ENCODE measurements around the gene BTNL9. TPM values are rescaled to one million over a fixed set of nuclear protein-coding genes. Genes with fewer than 3 reads are reported as not detected.
"Not testable (repeated sequence)": the region's sequence is repeated elsewhere in the genome, so short reads cannot be mapped to it uniquely, and the experiment has no call there.

The BTNL9 gene
- total RNA-seq, 1 donor from 2014 or later = 9.9 TPM

DNA sequence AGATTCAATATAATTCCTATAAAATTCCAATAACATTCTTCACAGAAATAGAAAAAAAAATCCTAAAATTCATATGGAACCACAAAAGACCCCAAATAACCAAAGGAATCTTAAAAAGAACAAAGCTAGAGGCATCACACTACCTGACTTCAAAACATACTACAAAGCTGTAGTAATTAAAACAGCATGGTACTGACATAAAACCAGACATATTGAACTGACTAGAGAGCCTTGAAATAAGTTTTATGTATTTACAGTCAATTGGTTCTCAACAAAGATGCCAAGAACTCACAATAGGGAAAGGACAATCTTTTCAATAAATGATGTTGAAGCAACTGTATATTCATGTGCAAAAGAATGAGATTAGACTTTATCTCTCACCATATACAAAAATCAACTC, 36.9 kb downstream of the BTNL9 start:
- no peaks in the 10 kb centered on the region for H3K36me3 ChIP-seq (ENCODE audit: control insufficient read depth in 3 of 3, insufficient read depth in 3 of 3, low read length in 3 of 3)
- H3K4me3 ChIP-seq (ENCODE audit: low read length in 3 of 3) = no peak overlapping the region
- H3K4me1 ChIP-seq (ENCODE audit: control insufficient read depth in 3 of 3, insufficient read depth in 3 of 3, low read length in 3 of 3) = no peaks in the 10 kb centered on the region
- H3K27me3 ChIP-seq (ENCODE audit: control insufficient read depth in 3 of 3, insufficient read depth in 3 of 3, low read length in 3 of 3) = peaks cover 0 to 5% (median 4%) of the 10 kb centered on the region in 3 donors
- peaks cover 0 to 2% (median 2%) of the 10 kb centered on the region in 3 donors for H3K9me3 ChIP-seq (ENCODE audit: control insufficient read depth in 3 of 3, low read length in 3 of 3)
- no peak overlapping the region for H3K27ac ChIP-seq (ENCODE audit: low read depth, low read length)
- H3K9ac ChIP-seq (ENCODE audit: low read depth in 1 of 3, low read length in 3 of 3) = no peak overlapping the region

GRCh38 chr5:181081989-181082388, 41.9 kb downstream of the BTNL9 start:
- H3K9me3 ChIP-seq (ENCODE audit: control insufficient read depth in 3 of 3, low read length in 3 of 3) = peaks cover 0 to 2% (median 0%) of the 10 kb centered on the region in 3 donors
- H3K9ac ChIP-seq (ENCODE audit: low read depth in 1 of 3, low read length in 3 of 3) = no peak overlapping the region
- no peak overlapping the region for H3K4me3 ChIP-seq (ENCODE audit: low read length in 3 of 3)
- H3K4me1 ChIP-seq (ENCODE audit: control insufficient read depth in 3 of 3, insufficient read depth in 3 of 3, low read length in 3 of 3) = no peaks in the 10 kb centered on the region
- no peak overlapping the region for H3K27ac ChIP-seq (ENCODE audit: low read depth, low read length)
- H3K36me3 ChIP-seq (ENCODE audit: control insufficient read depth in 3 of 3, insufficient read depth in 3 of 3, low read length in 3 of 3) = no peaks in the 10 kb centered on the region
- peaks cover 6 to 12% (median 9%) of the 10 kb centered on the region in 3 donors for H3K27me3 ChIP-seq (ENCODE audit: control insufficient read depth in 3 of 3, insufficient read depth in 3 of 3, low read length in 3 of 3)

DNA sequence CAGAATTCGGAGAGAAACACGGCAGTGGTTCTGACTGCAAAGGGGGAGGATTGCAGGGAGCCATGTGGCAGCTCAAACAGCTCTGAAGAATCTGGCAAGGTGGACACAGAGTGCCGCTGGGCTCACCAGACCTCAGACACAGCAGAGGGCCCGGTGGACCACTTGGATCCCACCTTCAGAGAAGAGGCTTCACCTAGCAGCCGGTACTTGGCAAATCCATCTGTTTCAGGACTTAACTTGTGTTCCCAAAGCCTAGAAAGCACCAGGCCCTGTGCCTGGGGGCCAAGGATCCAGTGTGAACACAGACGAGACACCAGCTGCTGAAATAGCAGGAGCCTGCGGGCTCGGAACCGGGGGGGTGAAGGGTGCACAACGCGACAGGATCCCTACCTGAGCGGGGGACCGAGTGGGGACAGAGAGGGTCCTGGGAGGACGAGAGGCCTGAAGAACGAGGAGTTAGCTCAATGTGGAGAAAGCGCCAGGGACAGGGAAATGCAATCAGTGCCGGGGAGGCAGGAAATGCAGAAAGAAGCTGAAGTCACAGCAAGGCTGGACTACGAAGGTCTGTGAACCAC, 44.6 kb downstream of the BTNL9 start:
- Histone ChIP-seq H3K4me3 (ENCODE audit: low read length in 3 of 3) (no peak overlapping the region), H3K9ac (ENCODE audit: low read depth in 1 of 3, low read length in 3 of 3) (no peak overlapping the region), H3K9me3 (ENCODE audit: control insufficient read depth in 3 of 3, low read length in 3 of 3) (peaks cover 0 to 2% (median 0%) of the 10 kb centered on the region in 3 donors), H3K27me3 (ENCODE audit: control insufficient read depth in 3 of 3, insufficient read depth in 3 of 3, low read length in 3 of 3) (peaks cover 6 to 14% (median 9%) of the 10 kb centered on the region in 3 donors), H3K27ac (ENCODE audit: low read depth, low read length) (no peak overlapping the region), H3K4me1 (ENCODE audit: control insufficient read depth in 3 of 3, insufficient read depth in 3 of 3, low read length in 3 of 3) (no peaks in the 10 kb centered on the region), H3K36me3 (ENCODE audit: control insufficient read depth in 3 of 3, insufficient read depth in 3 of 3, low read length in 3 of 3) (no peaks in the 10 kb centered on the region)

- Histone ChIP-seq H3K36me3 (ENCODE audit: control insufficient read depth in 3 of 3, insufficient read depth in 3 of 3, low read length in 3 of 3) (no peaks in the 10 kb centered on the region), H3K9ac (ENCODE audit: low read depth in 1 of 3, low read length in 3 of 3) (no peak overlapping the region), H3K27ac (ENCODE audit: low read depth, low read length) (no peak overlapping the region), H3K4me1 (ENCODE audit: control insufficient read depth in 3 of 3, insufficient read depth in 3 of 3, low read length in 3 of 3) (no peaks in the 10 kb centered on the region), H3K4me3 (ENCODE audit: low read length in 3 of 3) (no peak overlapping the region), H3K27me3 (ENCODE audit: control insufficient read depth in 3 of 3, insufficient read depth in 3 of 3, low read length in 3 of 3) (peaks cover 6 to 14% (median 7%) of the 10 kb centered on the region in 3 donors), H3K9me3 (ENCODE audit: control insufficient read depth in 3 of 3, low read length in 3 of 3) (peaks cover 0 to 2% (median 0%) of the 10 kb centered on the region in 3 donors)
These were observed 46.2 kb downstream of the BTNL9 start for GRCh38 chr5:181086026-181086883.

- Histone ChIP-seq H3K9me3 (ENCODE audit: control insufficient read depth in 3 of 3, low read length in 3 of 3) (no peaks in the 10 kb centered on the region), H3K27me3 (ENCODE audit: control insufficient read depth in 3 of 3, insufficient read depth in 3 of 3, low read length in 3 of 3) (peaks cover 5 to 12% (median 6%) of the 10 kb centered on the region in 3 donors), H3K27ac (ENCODE audit: low read depth, low read length) (no peak overlapping the region), H3K36me3 (ENCODE audit: control insufficient read depth in 3 of 3, insufficient read depth in 3 of 3, low read length in 3 of 3) (no peaks in the 10 kb centered on the region), H3K9ac (ENCODE audit: low read depth in 1 of 3, low read length in 3 of 3) (no peak overlapping the region), H3K4me3 (ENCODE audit: low read length in 3 of 3) (no peak overlapping the region), H3K4me1 (ENCODE audit: control insufficient read depth in 3 of 3, insufficient read depth in 3 of 3, low read length in 3 of 3) (no peaks in the 10 kb centered on the region)
These were observed 46.8 kb downstream of the BTNL9 start for GRCh38 chr5:181086884-181087205.

DNA sequence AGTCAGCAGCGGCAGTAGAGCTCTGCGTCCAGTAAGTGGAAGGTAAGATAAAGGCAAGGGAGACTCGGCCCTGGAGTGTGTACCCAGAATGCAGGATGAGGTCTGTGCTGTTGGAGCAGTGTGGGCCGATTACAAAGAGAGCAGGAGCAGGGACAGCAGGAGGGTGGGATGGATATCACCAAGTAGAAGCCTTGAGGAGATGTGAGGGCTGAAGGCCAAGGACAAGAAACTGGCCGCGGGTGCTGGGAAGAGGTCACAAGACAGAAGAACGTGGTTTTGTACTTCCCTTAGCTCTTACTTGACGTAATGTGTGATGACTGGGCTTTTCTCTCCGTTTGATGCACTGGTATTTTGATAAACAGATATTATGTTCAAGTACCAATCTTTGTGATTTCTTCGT, 47.2 kb downstream of the BTNL9 start:
- Histone ChIP-seq H3K4me3 (ENCODE audit: low read length in 3 of 3) (no peak overlapping the region), H3K9ac (ENCODE audit: low read depth in 1 of 3, low read length in 3 of 3) (no peak overlapping the region), H3K36me3 (ENCODE audit: control insufficient read depth in 3 of 3, insufficient read depth in 3 of 3, low read length in 3 of 3) (no peaks in the 10 kb centered on the region), H3K9me3 (ENCODE audit: control insufficient read depth in 3 of 3, low read length in 3 of 3) (no peaks in the 10 kb centered on the region), H3K27me3 (ENCODE audit: control insufficient read depth in 3 of 3, insufficient read depth in 3 of 3, low read length in 3 of 3) (peaks cover 6 to 12% (median 8%) of the 10 kb centered on the region in 3 donors), H3K4me1 (ENCODE audit: control insufficient read depth in 3 of 3, insufficient read depth in 3 of 3, low read length in 3 of 3) (no peaks in the 10 kb centered on the region), H3K27ac (ENCODE audit: low read depth, low read length) (no peak overlapping the region)

GRCh38 chr5:181088289-181088688, 48.2 kb downstream of the BTNL9 start:
- H3K27ac ChIP-seq (ENCODE audit: low read depth, low read length) = no peak overlapping the region
- no peaks in the 10 kb centered on the region for H3K36me3 ChIP-seq (ENCODE audit: control insufficient read depth in 3 of 3, insufficient read depth in 3 of 3, low read length in 3 of 3)
- no peak overlapping the region for H3K4me3 ChIP-seq (ENCODE audit: low read length in 3 of 3)
- no peaks in the 10 kb centered on the region for H3K4me1 ChIP-seq (ENCODE audit: control insufficient read depth in 3 of 3, insufficient read depth in 3 of 3, low read length in 3 of 3)
- no peaks in the 10 kb centered on the region for H3K9me3 ChIP-seq (ENCODE audit: control insufficient read depth in 3 of 3, low read length in 3 of 3)
- peaks cover 9 to 18% (median 11%) of the 10 kb centered on the region in 3 donors for H3K27me3 ChIP-seq (ENCODE audit: control insufficient read depth in 3 of 3, insufficient read depth in 3 of 3, low read length in 3 of 3)
- no peak overlapping the region for H3K9ac ChIP-seq (ENCODE audit: low read depth in 1 of 3, low read length in 3 of 3)

- no peak overlapping the region for H3K9ac ChIP-seq (ENCODE audit: low read depth in 1 of 3, low read length in 3 of 3)
- H3K9me3 ChIP-seq (ENCODE audit: control insufficient read depth in 3 of 3, low read length in 3 of 3) = no peaks in the 10 kb centered on the region
- H3K4me1 ChIP-seq (ENCODE audit: control insufficient read depth in 3 of 3, insufficient read depth in 3 of 3, low read length in 3 of 3) = no peaks in the 10 kb centered on the region
- peaks cover 3 to 10% (median 6%) of the 10 kb centered on the region in 3 donors for H3K27me3 ChIP-seq (ENCODE audit: control insufficient read depth in 3 of 3, insufficient read depth in 3 of 3, low read length in 3 of 3)
- no peaks in the 10 kb centered on the region for H3K36me3 ChIP-seq (ENCODE audit: control insufficient read depth in 3 of 3, insufficient read depth in 3 of 3, low read length in 3 of 3)
- H3K4me3 ChIP-seq (ENCODE audit: low read length in 3 of 3) = no peak overlapping the region
- H3K27ac ChIP-seq (ENCODE audit: low read depth, low read length) = no peak overlapping the region
These were observed 52.4 kb downstream of the BTNL9 start for GRCh38 chr5:181092428-181092827.

DNA sequence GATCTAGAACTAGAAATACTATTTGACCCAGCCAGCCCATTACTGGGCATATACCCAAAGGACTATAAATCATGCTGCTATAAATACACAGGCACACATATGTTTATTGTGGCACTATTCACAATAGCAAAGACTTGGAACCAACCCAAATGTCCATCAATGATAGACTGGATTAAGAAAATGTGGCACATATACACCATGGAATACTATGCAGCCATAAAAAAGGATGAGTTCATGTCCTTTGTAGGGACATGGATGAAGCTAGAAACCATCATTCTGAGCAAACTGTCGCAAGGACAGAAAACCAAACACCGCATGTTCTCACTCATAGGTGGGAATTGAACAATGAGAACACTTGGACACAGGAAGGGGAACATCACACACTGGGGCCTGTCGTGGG, 55.1 kb downstream of the BTNL9 start:
- H3K4me1 ChIP-seq (ENCODE audit: control insufficient read depth in 3 of 3, insufficient read depth in 3 of 3, low read length in 3 of 3); H3K9me3 ChIP-seq (ENCODE audit: control insufficient read depth in 3 of 3, low read length in 3 of 3); H3K9ac ChIP-seq (ENCODE audit: low read depth in 1 of 3, low read length in 3 of 3); H3K4me3 ChIP-seq (ENCODE audit: low read length in 3 of 3); H3K36me3 ChIP-seq (ENCODE audit: control insufficient read depth in 3 of 3, insufficient read depth in 3 of 3, low read length in 3 of 3); H3K27ac ChIP-seq (ENCODE audit: low read depth, low read length): not testable (repeated sequence)
- peaks cover 17 to 24% (median 21%) of the 10 kb centered on the region in 3 donors for H3K27me3 ChIP-seq (ENCODE audit: control insufficient read depth in 3 of 3, insufficient read depth in 3 of 3, low read length in 3 of 3)

DNA sequence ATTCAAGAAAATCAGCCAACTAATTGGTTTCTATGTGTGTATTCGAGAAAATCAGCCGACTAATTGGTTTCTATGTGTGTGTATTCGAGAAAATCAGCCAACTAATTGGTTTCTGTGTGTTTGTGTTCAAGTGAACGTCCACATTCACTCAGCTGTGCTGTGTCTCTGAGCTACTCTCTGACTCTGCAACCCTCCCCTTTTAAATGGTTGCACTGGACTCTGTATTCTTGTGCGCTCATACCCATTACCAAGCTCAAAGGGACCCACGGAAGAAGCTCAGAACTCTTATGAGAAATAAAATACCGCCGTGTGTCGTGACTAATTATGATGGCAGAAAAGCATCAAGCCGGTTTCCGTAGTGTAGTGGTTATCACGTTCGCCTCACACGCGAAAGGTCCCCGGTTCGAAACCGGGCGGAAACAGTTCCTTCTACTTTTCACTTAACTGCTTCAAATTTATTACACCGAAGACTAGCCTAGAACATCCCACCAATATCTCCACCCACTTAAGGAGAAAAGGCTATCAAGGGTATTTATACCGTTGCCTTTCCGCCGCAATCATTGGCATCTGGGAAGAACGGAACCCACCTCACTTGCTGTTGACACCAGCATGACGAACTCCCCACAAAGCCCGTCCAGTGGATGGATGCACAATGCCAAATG, 56.8 kb downstream of the BTNL9 start:
- H3K9me3 ChIP-seq (ENCODE audit: control insufficient read depth in 3 of 3, low read length in 3 of 3); H3K9ac ChIP-seq (ENCODE audit: low read depth in 1 of 3, low read length in 3 of 3); H3K27ac ChIP-seq (ENCODE audit: low read depth, low read length); H3K36me3 ChIP-seq (ENCODE audit: control insufficient read depth in 3 of 3, insufficient read depth in 3 of 3, low read length in 3 of 3); H3K4me3 ChIP-seq (ENCODE audit: low read length in 3 of 3); H3K4me1 ChIP-seq (ENCODE audit: control insufficient read depth in 3 of 3, insufficient read depth in 3 of 3, low read length in 3 of 3): not testable (repeated sequence)
- peaks cover 21 to 28% (median 25%) of the 10 kb centered on the region in 3 donors for H3K27me3 ChIP-seq (ENCODE audit: control insufficient read depth in 3 of 3, insufficient read depth in 3 of 3, low read length in 3 of 3)
